Left ventricle myocardium inferior (tissue), 1 donor: ENCODE measurements around the gene DHX8. TPM values are rescaled to one million over a fixed set of nuclear protein-coding genes. Genes with fewer than 3 reads are reported as not detected.

Experiments used
- DNase-seq: peaks from one replicate; pipeline ENCODE4 v3.0.0-alpha.2; 2020
- H3K27ac ChIP-seq: fragments of 200-600 bp; replicated peaks from 2 replicates; pipeline ENCODE4 v1.8.0; 2021
- H3K27me3 ChIP-seq: fragments of 200-600 bp; 2 replicates; pipeline ENCODE4 v1.8.0; 2021; ENCODE audit warnings: low read depth
- H3K36me3 ChIP-seq: fragments of 200-600 bp; 2 replicates; pipeline ENCODE4 v1.8.0; 2021
- H3K4me1 ChIP-seq: fragments of 200-600 bp; 2 replicates; pipeline ENCODE4 v1.8.0; 2021
- H3K4me3 ChIP-seq: fragments of 200-600 bp; 2 replicates; pipeline ENCODE4 v1.8.0; 2021; ENCODE audit warnings: mild to moderate bottlenecking, moderate library complexity
- H3K9me3 ChIP-seq: fragments of 200-600 bp; replicated peaks from 2 replicates; pipeline ENCODE4 v1.8.0; 2021
- intact Hi-C: fragments of 100-400 bp; cut with micrococcal nuclease; formaldehyde crosslinking; loops from one replicate; pipeline ENCODE4 v1.11.0; 2022
- total RNA-seq: library from RNA; stranded (reverse); fragmentation: NEBNext Ultra II Directional; extraction: Animal tissue kit (Norgen Biotek cat#: 25700); gene quantifications from one replicate; pipeline ENCODE4 v1.2.1, GENCODE V29; 2021
- TF ChIP-seq, protein P1 (sequence below): fragments of 200-600 bp; IDR thresholded peaks from 2 replicates; pipeline ENCODE4 v1.8.0; 2021; ENCODE audit warnings: antibody characterized with exemption, mild to moderate bottlenecking, borderline replicate concordance
- donor health status: DM: no; HTN: yes; CAD: no; lungs with severe emphysema.

Gene DHX8
- total RNA-seq, 1 donor from 2014 or later: 26.0 TPM

DNA sequence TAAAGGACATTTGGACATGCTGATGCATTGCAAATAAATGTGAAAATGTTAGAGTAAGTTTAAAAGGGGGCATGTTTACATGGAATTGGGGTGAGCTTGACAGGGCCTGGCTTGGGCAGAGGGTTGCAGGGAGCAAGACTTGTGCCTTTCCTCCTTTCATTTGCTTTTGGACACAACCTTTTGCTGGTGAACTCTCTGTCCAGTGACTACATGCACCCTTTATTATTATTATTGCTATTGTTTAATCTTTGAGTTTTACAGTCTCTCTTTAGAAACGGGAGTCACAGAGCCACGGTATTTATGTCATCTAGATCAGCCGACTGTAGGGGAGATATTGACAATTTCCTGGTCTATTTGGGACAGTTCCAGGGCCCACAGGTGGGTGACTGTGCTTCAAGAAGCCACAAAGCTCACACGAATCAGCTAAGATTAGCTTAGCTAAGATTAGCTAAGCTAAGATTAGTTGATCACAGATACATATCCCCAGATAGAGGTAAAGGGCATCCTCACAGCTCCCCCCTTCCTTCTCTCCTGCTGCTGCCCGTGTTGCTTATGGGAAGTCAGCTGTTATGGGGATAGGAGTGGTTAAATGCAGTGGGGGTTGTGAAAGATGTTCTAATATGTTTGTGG, 91.2 kb downstream of the DHX8 start:
- no peak overlapping the region for H3K4me3 ChIP-seq
- H3K27me3 ChIP-seq: no peaks in the 10 kb centered on the region
- H3K4me1 ChIP-seq: peaks cover 34% of the 10 kb centered on the region
- no peak for DNase-seq
- TF ChIP-seq, protein P1, sequence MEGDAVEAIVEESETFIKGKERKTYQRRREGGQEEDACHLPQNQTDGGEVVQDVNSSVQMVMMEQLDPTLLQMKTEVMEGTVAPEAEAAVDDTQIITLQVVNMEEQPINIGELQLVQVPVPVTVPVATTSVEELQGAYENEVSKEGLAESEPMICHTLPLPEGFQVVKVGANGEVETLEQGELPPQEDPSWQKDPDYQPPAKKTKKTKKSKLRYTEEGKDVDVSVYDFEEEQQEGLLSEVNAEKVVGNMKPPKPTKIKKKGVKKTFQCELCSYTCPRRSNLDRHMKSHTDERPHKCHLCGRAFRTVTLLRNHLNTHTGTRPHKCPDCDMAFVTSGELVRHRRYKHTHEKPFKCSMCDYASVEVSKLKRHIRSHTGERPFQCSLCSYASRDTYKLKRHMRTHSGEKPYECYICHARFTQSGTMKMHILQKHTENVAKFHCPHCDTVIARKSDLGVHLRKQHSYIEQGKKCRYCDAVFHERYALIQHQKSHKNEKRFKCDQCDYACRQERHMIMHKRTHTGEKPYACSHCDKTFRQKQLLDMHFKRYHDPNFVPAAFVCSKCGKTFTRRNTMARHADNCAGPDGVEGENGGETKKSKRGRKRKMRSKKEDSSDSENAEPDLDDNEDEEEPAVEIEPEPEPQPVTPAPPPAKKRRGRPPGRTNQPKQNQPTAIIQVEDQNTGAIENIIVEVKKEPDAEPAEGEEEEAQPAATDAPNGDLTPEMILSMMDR: no peak
- H3K27ac ChIP-seq: no peak overlapping the region
- intact Hi-C loops: no loop called here
- H3K9me3 ChIP-seq: no peaks in the 10 kb centered on the region
- no peaks in the 10 kb centered on the region for H3K36me3 ChIP-seq

Other genes starting within 250 kb of the DHX8 start
- 5,474 TPM for gene RNU2-1, start 250.0 kb upstream of the DHX8 start, total RNA-seq
- gene ARL4D, start 85.0 kb upstream of the DHX8 start, total RNA-seq: 7.1 TPM
- 0.60 TPM for gene ETV4, start 62.4 kb downstream of the DHX8 start, total RNA-seq
- gene MEOX1, start 177.9 kb downstream of the DHX8 start, total RNA-seq: 8.4 TPM